DND-41 (cell line): ENCODE results near the gene ING1.

Experiments used
- CTCF ChIP-seq: IDR thresholded peaks from 2 replicates; pipeline ENCODE4 v1.5.1; 2012; ENCODE audit warnings: borderline replicate concordance, low read length, moderate library complexity, mild to moderate bottlenecking; ENCODE audit not compliant: poor library complexity, severe bottlenecking; ENCODE audit errors: extremely low read depth
- EZH2 ChIP-seq: IDR thresholded peaks from 3 replicates; pipeline ENCODE4 v1.6.1; 2012; ENCODE audit warnings: borderline replicate concordance, low read depth, mild to moderate bottlenecking, moderate library complexity, low read length, inconsistent platforms; ENCODE audit not compliant: severe bottlenecking

- no peak for TF ChIP-seq EZH2
- TF ChIP-seq CTCF = no peak
Measured at GRCh38 chr13:110734561-110734960, 21.1 kb downstream of the ING1 start.
